ENCODE results near the gene UGT1A8. TPM values are rescaled to one million over a fixed set of nuclear protein-coding genes. Genes with fewer than 3 reads are reported as not detected.

Gene UGT1A8
- total RNA-seq, 2 experiments from 2014 or later, result not detected

GRCh38 chr2:233822101-233822771, 204.8 kb downstream of the UGT1A8 start:
- ChIA-PET CTCF (ENCODE audit: unreplicated experiment) (no interaction called here), POLR2A (no interaction called here)

More at GRCh38 chr2:233822101-233822771, 204.8 kb downstream of the UGT1A8 start:
- no TSS peak for BruUV-seq (replicated peaks)
- no peak for DNase-seq (ENCODE audit: low spot score)
- Histone ChIP-seq H3K27ac (ENCODE audit: low read depth, low read length, poor library complexity, severe bottlenecking) (no peak overlapping the region), H4K20me1 (ENCODE audit: insufficient read depth, low read length) (no peaks in the 10 kb centered on the region), H3K4me1 (ENCODE audit: insufficient read depth, low read length, poor library complexity, severe bottlenecking) (no peaks in the 10 kb centered on the region), H3K4me3 (ENCODE audit: low read depth, low read length, poor library complexity, severe bottlenecking) (no peak overlapping the region), H3K79me2 (ENCODE audit: insufficient read depth, low read depth, low read length) (no peaks in the 10 kb centered on the region), H3K36me3 (ENCODE audit: insufficient read depth, low read length) (no peaks in the 10 kb centered on the region), H3K9me2 (ENCODE audit: insufficient read depth, low read length) (no peaks in the 10 kb centered on the region), H3K4me2 (ENCODE audit: low read length) (no peak overlapping the region), H2AFZ (ENCODE audit: low read length) (no peak overlapping the region), H3K9me3 (ENCODE audit: low read length) (no peaks in the 10 kb centered on the region)
- intact Hi-C loops (cut with micrococcal nuclease; ENCODE audit: unreplicated experiment), result no loop called here
- TF ChIP-seq EZH2phosphoT487 (IDR thresholded peaks at IDR 0.05; ENCODE audit: borderline replicate concordance, low read depth, low read length), result no peak
- TF ChIP-seq CTCF (conservative IDR thresholded peaks at IDR 0.05; ENCODE audit: low read length), result no peak

Other genes with a start within 250 kb of the UGT1A8 start
- 1.2 and 1.7 TPM in 2 replicates for gene USP40, start 50.9 kb upstream of the UGT1A8 start, total RNA-seq (2014; rRNA removed; shearing (Covaris generic))
- 0.51 and 1.7 TPM in 2 replicates for gene USP40, start 50.9 kb upstream of the UGT1A8 start, total RNA-seq (2022)
- gene UGT1A10, start 18.8 kb downstream of the UGT1A8 start, total RNA-seq (2014; rRNA removed; shearing (Covaris generic)), result not detected in 2 replicates
- gene UGT1A10, start 18.8 kb downstream of the UGT1A8 start, total RNA-seq (2022), result not detected in 2 replicates
- not detected in 2 replicates for gene UGT1A9, start 54.3 kb downstream of the UGT1A8 start, total RNA-seq (2014; rRNA removed; shearing (Covaris generic))
- gene UGT1A9, start 54.3 kb downstream of the UGT1A8 start, total RNA-seq (2022), result not detected in 2 replicates
- not detected in 2 replicates for gene UGT1A7, start 64.3 kb downstream of the UGT1A8 start, total RNA-seq (2014; rRNA removed; shearing (Covaris generic))
- gene UGT1A7, start 64.3 kb downstream of the UGT1A8 start, total RNA-seq (2022), result not detected in 2 replicates
- not detected in 2 replicates for gene UGT1A6, start 75.3 kb downstream of the UGT1A8 start, total RNA-seq (2014; rRNA removed; shearing (Covaris generic))
- not detected in 2 replicates for gene UGT1A6, start 75.3 kb downstream of the UGT1A8 start, total RNA-seq (2022)
- not detected in 2 replicates for gene UGT1A5, start 95.3 kb downstream of the UGT1A8 start, total RNA-seq (2014; rRNA removed; shearing (Covaris generic))
- gene UGT1A5, start 95.3 kb downstream of the UGT1A8 start, total RNA-seq (2022), result not detected in 2 replicates
- not detected in 2 replicates for gene UGT1A4, start 101.1 kb downstream of the UGT1A8 start, total RNA-seq (2014; rRNA removed; shearing (Covaris generic))
- gene UGT1A4, start 101.1 kb downstream of the UGT1A8 start, total RNA-seq (2022), result not detected in 2 replicates
- not detected in 2 replicates for gene UGT1A3, start 111.4 kb downstream of the UGT1A8 start, total RNA-seq (2014; rRNA removed; shearing (Covaris generic))
- not detected in 2 replicates for gene UGT1A3, start 111.4 kb downstream of the UGT1A8 start, total RNA-seq (2022)
- gene UGT1A1, start 142.6 kb downstream of the UGT1A8 start, total RNA-seq (2014; rRNA removed; shearing (Covaris generic)), result not detected in 2 replicates
- gene UGT1A1, start 142.6 kb downstream of the UGT1A8 start, total RNA-seq (2022), result not detected in 2 replicates
- gene MROH2A, start 160.7 kb downstream of the UGT1A8 start, total RNA-seq (2014; rRNA removed; shearing (Covaris generic)), result not detected in 2 replicates
- not detected in 2 replicates for gene MROH2A, start 160.7 kb downstream of the UGT1A8 start, total RNA-seq (2022)
- gene HJURP, start 236.9 kb downstream of the UGT1A8 start, total RNA-seq (2014; rRNA removed; shearing (Covaris generic)), result 79.9 and 94.3 TPM in 2 replicates
- 122 and 135 TPM in 2 replicates for gene HJURP, start 236.9 kb downstream of the UGT1A8 start, total RNA-seq (2022)

Measured in OCI-LY7 (cell line).